ENCODE results near the gene FRMD1.

FRMD1 gene

DNA sequence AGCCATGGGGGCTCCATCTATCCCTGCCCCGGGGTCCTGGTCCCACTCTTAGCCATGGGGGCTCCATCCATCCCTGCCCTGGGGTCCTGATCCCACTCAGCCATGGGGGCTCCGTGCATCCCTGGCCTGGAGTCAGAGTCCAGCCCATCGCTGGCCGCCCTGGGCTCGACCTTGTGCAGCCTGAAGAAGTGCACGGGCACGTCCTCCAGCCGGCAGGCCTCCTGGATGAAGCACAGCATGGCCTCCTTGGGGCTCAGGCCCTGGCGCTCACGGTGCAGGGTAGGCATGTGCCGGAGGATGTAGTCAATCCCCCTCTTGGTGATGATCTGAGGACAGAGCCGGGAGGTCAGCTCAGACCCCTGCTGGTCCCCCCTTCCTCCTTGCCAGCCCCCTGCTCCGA lies 15.6 kb downstream of the FRMD1 start:
- TF ChIP-seq, protein P1, sequence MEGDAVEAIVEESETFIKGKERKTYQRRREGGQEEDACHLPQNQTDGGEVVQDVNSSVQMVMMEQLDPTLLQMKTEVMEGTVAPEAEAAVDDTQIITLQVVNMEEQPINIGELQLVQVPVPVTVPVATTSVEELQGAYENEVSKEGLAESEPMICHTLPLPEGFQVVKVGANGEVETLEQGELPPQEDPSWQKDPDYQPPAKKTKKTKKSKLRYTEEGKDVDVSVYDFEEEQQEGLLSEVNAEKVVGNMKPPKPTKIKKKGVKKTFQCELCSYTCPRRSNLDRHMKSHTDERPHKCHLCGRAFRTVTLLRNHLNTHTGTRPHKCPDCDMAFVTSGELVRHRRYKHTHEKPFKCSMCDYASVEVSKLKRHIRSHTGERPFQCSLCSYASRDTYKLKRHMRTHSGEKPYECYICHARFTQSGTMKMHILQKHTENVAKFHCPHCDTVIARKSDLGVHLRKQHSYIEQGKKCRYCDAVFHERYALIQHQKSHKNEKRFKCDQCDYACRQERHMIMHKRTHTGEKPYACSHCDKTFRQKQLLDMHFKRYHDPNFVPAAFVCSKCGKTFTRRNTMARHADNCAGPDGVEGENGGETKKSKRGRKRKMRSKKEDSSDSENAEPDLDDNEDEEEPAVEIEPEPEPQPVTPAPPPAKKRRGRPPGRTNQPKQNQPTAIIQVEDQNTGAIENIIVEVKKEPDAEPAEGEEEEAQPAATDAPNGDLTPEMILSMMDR (IDR thresholded peaks at IDR 0.05; ENCODE audit: low read depth, low read length), result no peak
- no peak overlapping the region for H3K4me3 ChIP-seq (ENCODE audit: low read depth, low read length)

DNA sequence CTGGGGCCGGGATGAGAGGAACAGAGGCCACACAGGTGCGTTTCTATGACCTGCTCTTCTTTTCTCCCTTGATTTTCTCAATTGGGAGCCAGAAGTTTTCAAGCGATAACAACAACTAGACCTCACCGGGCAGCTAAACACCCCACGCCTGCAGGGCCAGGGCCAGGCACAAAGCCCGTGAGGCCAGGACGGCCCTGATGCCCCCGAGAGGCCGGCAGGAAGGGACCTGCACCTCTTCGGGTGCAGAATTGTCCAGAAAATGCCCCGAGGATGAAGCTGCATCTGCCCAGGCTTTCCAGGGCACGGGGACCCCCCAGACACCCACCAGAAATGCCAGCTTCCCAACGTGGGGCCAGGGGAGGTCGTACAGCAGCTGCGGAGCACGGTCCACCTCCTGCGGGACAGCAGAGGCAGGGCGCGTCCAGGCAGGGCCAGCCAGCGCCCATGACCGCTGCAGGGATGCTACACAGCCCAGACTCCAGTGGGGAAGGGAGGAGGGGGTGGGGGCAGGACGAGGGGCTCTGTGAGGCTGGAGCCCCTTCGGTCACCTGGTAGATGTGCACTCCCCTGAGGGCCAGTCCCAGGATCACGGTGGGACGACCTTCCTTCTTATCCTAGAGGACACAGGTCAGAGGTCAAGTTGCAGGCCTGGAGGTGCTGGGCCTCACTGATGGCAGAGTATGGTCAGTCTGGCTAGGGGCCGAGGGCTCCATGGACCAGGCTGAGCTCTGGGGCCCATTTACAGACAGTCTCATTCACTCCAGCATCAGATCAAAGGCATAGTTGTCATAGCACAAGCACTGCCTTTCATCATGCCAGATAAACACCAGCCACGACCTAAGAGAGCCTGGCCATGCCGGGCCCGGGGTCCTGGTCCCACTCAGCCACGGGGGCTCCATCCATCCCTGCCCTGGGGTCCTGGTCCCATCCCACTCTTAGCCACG lies 16.4 kb downstream of the FRMD1 start:
- no peak overlapping the region for H3K4me3 ChIP-seq (ENCODE audit: low read depth, low read length)
- TF ChIP-seq, protein P1 (IDR thresholded peaks at IDR 0.05; ENCODE audit: low read depth, low read length), result no peak

DNA sequence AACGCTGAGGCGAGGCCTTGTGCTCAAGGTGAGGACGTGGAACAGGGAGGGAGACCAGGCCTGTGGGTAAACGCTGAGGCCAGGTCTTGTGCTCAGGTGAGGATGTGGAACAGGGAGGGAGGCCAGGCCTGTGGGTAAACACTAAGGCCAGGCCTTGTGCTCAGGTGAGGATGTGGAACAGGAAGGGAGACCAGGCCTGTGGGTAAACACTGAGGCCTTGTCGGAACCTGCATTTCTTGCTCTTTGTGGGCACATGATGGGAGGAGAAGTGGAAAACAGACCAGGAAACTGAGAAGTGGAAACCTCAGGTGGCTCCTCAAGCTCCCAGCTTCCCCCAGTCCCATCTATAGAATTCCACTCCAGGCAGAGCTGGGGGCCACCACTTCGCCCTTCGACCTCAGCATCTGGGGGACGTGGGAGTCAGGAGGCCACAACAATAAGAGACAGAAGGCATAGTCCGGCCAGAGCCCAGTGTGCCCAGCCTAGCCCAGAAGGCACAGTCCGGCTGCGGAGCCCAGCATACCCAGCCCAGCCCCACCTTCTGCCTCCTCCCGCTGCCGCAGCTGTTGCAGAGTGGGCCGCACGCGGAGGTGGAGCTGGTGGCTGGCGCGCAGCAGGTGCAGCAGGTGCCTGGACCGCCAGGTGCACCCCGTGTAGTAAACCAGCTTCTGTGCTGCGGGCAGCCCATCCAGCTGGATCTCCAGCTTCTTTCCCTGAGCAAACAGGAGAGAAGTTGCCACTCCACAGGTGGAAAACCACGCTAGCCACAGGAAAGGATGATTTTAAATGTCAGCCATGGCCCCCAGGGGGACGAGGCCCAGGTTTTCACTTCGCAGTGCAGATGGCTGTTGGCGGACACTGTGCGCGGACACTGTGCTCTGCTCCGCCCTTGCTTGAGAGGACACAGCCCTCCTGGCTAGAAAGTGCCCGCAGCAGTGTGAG lies 17.5 kb downstream of the FRMD1 start:
- no peak overlapping the region for H3K4me3 ChIP-seq (ENCODE audit: low read depth, low read length)
- TF ChIP-seq, protein P1 (IDR thresholded peaks at IDR 0.05; ENCODE audit: low read depth, low read length), result no peak

DNA sequence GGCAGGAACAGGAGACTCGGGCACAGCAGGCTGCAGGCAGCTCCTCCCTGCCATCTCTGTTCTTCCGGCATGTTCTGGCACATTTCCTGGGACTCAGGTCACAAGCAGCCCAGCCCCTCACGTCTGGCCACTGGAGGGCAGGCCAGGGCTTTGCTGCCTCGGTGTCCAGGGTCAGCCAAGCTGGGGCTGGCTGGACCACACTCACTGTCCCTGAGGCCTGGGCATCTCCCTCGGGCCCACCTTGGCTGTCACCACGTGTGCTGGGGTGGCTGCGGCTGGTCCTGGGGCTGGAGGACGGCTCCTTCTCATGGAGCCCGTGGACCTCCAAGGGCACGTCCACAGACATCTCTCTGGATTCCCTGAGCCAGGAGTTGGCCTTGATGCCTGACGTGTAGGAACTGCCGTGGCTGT lies 18.5 kb downstream of the FRMD1 start:
- H3K4me3 ChIP-seq (ENCODE audit: low read depth, low read length), result no peak overlapping the region
- TF ChIP-seq, protein P1 (IDR thresholded peaks at IDR 0.05; ENCODE audit: low read depth, low read length), result no peak; the same call in 1 of the 2 replicates

DNA sequence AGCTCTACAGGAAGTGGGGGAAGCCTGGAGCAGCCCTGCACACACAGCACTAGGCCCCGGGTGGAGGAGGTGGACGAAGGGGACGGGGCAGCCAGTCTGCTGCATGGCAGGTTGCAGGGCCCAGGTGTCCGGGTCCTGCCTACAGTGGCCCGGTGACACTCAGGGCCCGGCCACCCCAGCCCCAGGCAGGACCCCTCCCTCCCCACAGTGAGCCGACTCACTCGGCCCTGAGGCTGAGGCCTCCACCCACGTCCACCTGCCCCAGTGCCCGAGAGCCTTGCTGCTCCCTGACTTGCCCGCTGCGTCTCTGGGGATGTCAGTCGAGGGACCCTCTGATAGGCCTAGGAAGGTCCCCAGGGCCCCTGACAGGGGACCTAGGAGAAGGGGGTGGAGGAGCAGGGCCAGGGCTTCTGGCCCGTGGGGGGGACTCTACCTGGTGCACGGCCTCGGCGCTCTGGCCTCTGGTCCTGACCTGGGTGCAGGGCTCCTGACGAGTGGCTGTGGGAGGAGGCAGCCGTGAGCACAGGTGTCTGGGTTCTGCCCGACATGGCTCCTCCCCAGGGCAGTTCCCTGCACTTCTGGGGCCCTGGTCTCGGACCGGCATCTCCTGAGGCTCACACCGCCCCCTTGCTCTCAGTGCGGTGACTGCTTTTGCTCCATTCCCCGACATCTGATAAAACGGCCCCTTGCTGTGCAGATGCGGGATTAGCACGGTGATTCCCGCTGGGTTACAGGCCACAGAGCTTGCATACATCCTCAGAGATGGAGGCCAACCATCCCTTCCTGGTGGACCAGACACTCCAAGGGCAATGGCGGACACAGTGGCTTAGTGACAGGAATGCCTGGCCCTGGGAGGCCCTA lies 20.1 kb downstream of the FRMD1 start:
- TF ChIP-seq, protein P1 (IDR thresholded peaks at IDR 0.05; ENCODE audit: low read depth, low read length), result no peak
- no peak overlapping the region for H3K4me3 ChIP-seq (ENCODE audit: low read depth, low read length)

GRCh38 chr6:168057836-168058235 lies 21.2 kb downstream of the FRMD1 start:
- TF ChIP-seq, protein P1 (IDR thresholded peaks at IDR 0.05; ENCODE audit: low read depth, low read length), result no peak
- H3K4me3 ChIP-seq (ENCODE audit: low read depth, low read length), result no peak overlapping the region
